Choroid plexus epithelial cell (primary cell): Measurements from ENCODE around the gene FBXW8.

Experiments used
- DNase-seq: peaks from one replicate; pipeline ENCODE4 v3.0.0-alpha.2; 2010; ENCODE audit warnings: low read depth
- H3K4me3 ChIP-seq: 2 replicates; pipeline ENCODE4 v1.5.1; 2011; ENCODE audit warnings: low read depth, mild to moderate bottlenecking, control low read depth, low read length, moderate library complexity
- CTCF ChIP-seq: conservative IDR thresholded peaks from 2 replicates; pipeline ENCODE4 v1.5.1; 2011; ENCODE audit warnings: low read depth, mild to moderate bottlenecking, control low read depth, inconsistent platforms, low read length, moderate library complexity

FBXW8 gene

DNA sequence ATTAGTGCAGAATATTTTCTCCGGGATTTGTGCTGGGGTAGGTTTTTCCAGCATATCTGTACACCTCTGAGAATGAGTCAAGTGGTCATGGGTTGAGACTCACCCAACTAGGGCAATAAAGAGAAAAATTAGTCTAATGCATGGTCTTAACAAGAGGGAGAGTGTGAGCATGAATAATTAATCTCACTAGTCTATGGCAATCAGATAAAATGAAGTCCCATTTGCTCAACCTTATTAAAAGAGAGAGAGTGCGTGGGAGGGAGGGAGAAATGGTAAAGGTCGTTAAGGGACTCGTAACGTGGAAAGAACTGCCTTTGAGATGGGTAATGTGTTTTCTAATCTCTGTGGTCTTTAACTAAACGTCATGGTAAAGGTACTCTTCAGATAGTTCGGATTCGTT is 96.8 kb downstream of the FBXW8 start:
- TF ChIP-seq CTCF = no peak
- H3K4me3 ChIP-seq = no peak overlapping the region
- DNase-seq = no peak

DNA sequence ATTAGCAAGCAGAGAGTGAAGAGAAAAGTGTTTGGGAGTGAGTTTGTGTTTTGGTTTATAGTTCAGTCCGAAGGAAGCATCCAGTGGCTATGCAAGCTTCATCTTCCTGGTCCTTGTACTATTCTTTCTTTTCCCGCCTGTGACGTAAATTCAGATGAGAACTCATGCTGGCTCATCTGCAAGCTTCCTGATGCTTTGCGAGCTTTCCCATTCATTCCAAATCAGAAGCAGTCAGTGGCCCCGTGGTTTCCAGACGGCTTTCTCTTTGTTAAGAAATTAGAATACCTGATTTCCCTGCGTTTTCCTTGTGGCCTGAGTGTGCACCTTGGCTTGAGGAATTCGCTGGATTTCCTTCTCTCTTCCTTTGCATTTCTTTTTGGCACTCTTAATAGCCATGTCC is 99.0 kb downstream of the FBXW8 start:
- no peak overlapping the region for H3K4me3 ChIP-seq
- no peak for TF ChIP-seq CTCF
- no peak for DNase-seq

GRCh38 chr12:117010693-117011451 is 100.1 kb downstream of the FBXW8 start:
- no peak for TF ChIP-seq CTCF
- peak; percentile 28 for DNase-seq
- no peak overlapping the region for H3K4me3 ChIP-seq

DNA sequence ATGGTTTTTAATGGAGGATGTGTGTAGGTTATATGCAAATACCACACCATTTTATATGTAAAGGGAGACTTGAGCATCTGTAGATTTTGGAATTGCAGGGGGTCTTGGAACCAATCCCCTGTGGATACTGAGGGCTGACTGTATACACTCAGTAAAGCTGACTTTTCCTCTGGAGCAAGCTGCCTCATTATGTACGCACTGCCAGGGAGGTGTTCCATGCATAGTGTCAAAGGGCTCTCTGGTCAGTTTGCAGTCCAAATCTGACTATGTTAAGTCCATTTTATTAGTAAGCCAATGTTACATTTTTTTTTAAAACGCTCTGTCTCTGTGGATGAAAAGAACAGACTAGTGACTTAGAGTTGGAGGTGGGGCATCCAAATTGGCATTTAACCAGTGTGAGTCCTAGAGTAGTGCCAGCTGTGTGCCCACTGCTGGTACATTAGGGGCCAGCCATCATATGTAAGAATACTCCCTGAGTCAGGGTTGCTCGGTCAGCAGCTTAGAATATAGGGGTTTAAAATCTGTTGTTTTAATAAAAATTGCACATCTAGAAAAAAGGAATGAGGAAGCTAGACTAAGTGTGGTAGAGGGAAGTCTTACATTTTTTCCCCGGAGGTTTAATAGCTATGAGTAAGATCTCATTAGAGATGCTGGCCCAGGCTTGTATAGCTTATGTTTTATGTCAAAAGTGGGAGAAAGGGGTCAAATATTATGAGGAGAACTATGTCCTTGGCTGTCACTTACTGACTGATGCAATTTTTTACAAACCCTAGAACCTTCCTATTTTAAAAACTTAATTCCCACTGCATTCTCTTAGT is 101.4 kb downstream of the FBXW8 start:
- no peak for TF ChIP-seq CTCF
- peak; percentile 10 for DNase-seq

GRCh38 chr12:117013726-117014125 is 103.0 kb downstream of the FBXW8 start:
- peak; percentile 9 for DNase-seq
- H3K4me3 ChIP-seq = no peak overlapping the region
- TF ChIP-seq CTCF = no peak

More for the DNA sequence above, 101.4 kb downstream of the FBXW8 start:
- no peak overlapping the region for H3K4me3 ChIP-seq

DNA sequence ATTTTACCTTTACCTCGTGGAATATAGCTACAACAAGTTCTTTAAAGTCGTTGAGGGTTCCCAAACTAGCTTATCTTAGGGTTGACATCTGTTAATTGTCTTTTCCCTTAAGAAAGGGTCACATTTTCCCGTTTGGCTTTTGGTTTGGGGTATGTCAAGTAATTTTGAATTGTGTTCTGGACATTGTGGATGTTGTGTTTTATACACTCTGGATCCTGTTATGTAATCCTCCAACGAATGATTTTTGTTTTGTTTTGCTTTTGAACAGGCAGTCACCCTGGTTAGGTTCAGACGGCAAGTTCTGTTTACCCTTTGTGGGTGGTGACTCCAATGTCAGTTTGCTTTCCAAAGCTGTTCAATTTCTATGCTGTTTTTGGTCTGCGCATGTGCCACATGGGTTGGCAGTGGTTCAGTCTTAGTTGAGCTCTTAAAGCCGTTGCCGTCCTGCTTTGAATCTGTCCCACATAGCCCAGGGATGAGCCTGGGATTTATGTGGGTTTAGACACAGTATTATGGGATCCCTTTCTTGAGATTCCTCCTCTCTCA is 103.7 kb downstream of the FBXW8 start:
- no peak overlapping the region for H3K4me3 ChIP-seq
- no peak for DNase-seq
- TF ChIP-seq CTCF = no peak
